ENCODE results near the gene HSD17B3.
"Not testable (repeated sequence)": the region's sequence is repeated elsewhere in the genome, so short reads cannot be mapped to it uniquely, and the experiment has no call there.

HSD17B3 gene

GRCh38 chr9:96306958-96307357 is 5.0 kb upstream of the HSD17B3 start:
- not testable (repeated sequence) for DNase-seq (ENCODE audit: low read depth)

GRCh38 chr9:96305171-96305570 is 3.2 kb upstream of the HSD17B3 start:
- no peak for DNase-seq (ENCODE audit: low read depth)

- DNase-seq (ENCODE audit: low read depth): no peak
Measured at GRCh38 chr9:96304230-96304629, 2.3 kb upstream of the HSD17B3 start.

GRCh38 chr9:96299823-96300222 is 2.2 kb downstream of the HSD17B3 start:
- DNase-seq (ENCODE audit: low read depth): no peak

GRCh38 chr9:96294159-96294545 is 7.8 kb downstream of the HSD17B3 start:
- DNase-seq (ENCODE audit: low read depth): no peak

- DNase-seq (ENCODE audit: low read depth): no peak
Measured at GRCh38 chr9:96293498-96294158, 8.3 kb downstream of the HSD17B3 start.

GRCh38 chr9:96289392-96289791 is 12.6 kb downstream of the HSD17B3 start:
- DNase-seq (ENCODE audit: low read depth): no peak

GRCh38 chr9:96281641-96282040 is 20.3 kb downstream of the HSD17B3 start:
- no peak for DNase-seq (ENCODE audit: low read depth)

- no peak for DNase-seq (ENCODE audit: low read depth)
Measured at GRCh38 chr9:96279932-96280331, 22.0 kb downstream of the HSD17B3 start.

GRCh38 chr9:96274939-96275338 is 27.0 kb downstream of the HSD17B3 start:
- no peak for DNase-seq (ENCODE audit: low read depth)

GRCh38 chr9:96270236-96270744 is 31.7 kb downstream of the HSD17B3 start:
- no peak for DNase-seq (ENCODE audit: low read depth)

GRCh38 chr9:96258967-96259366 is 43.0 kb downstream of the HSD17B3 start:
- no peak for DNase-seq (ENCODE audit: low read depth)

GRCh38 chr9:96256800-96257199 is 45.2 kb downstream of the HSD17B3 start:
- no peak for DNase-seq (ENCODE audit: low read depth)

- DNase-seq (ENCODE audit: low read depth): no peak
Measured at GRCh38 chr9:96255698-96256097, 46.3 kb downstream of the HSD17B3 start.

- DNase-seq (ENCODE audit: low read depth): no peak
Measured at GRCh38 chr9:96253059-96253696, 48.8 kb downstream of the HSD17B3 start.

- DNase-seq (ENCODE audit: low read depth): no peak
Measured at GRCh38 chr9:96251451-96251850, 50.5 kb downstream of the HSD17B3 start.

- no peak for DNase-seq (ENCODE audit: low read depth)
Measured at GRCh38 chr9:96249746-96250145, 52.2 kb downstream of the HSD17B3 start.

GRCh38 chr9:96246267-96246671 is 55.7 kb downstream of the HSD17B3 start:
- DNase-seq (ENCODE audit: low read depth): no peak

GRCh38 chr9:96245399-96245798 is 56.6 kb downstream of the HSD17B3 start:
- DNase-seq (ENCODE audit: low read depth): no peak

GRCh38 chr9:96243778-96244177 is 58.2 kb downstream of the HSD17B3 start:
- DNase-seq (ENCODE audit: low read depth): no peak

GRCh38 chr9:96242811-96243210 is 59.2 kb downstream of the HSD17B3 start:
- no peak for DNase-seq (ENCODE audit: low read depth)

- no peak for DNase-seq (ENCODE audit: low read depth)
Measured at GRCh38 chr9:96241391-96241809, 60.6 kb downstream of the HSD17B3 start.

GRCh38 chr9:96236854-96237550 is 65.0 kb downstream of the HSD17B3 start:
- DNase-seq (ENCODE audit: low read depth): no peak
